Neuronal stem cell (in vitro differentiated cells): ENCODE measurements around the gene COA8.

ENCODE experiments used
- DNase-seq: peaks from one replicate; pipeline ENCODE4 v3.0.0-alpha.2; 2013; ENCODE audit warnings: low spot score
- H2AFZ ChIP-seq: one replicate; pipeline ENCODE4 v1.6.1; 2013; ENCODE audit warnings: mild to moderate bottlenecking, low read length, inconsistent platforms
- H2AK5ac ChIP-seq: 2 replicates; pipeline ENCODE4 v1.6.1; 2013; ENCODE audit warnings: low read depth, mild to moderate bottlenecking, inconsistent platforms, low read length, moderate library complexity, mixed read lengths
- H2BK120ac ChIP-seq: 2 replicates; pipeline ENCODE4 v1.6.1; 2013; ENCODE audit warnings: low read depth, mild to moderate bottlenecking, inconsistent platforms, low read length, moderate library complexity, mixed read lengths
- H2BK12ac ChIP-seq: one replicate; pipeline ENCODE4 v1.6.1; 2013; ENCODE audit warnings: low read length, inconsistent platforms
- H2BK15ac ChIP-seq: 2 replicates; pipeline ENCODE4 v1.6.1; 2013; ENCODE audit warnings: mild to moderate bottlenecking, low read length, inconsistent platforms, mixed read lengths
- H2BK5ac ChIP-seq: one replicate; pipeline ENCODE4 v1.6.1; 2013; ENCODE audit warnings: inconsistent platforms, mild to moderate bottlenecking, low read length, moderate library complexity
- H3K14ac ChIP-seq: one replicate; pipeline ENCODE4 v1.6.1; 2013; ENCODE audit warnings: low read length, inconsistent platforms
- H3K18ac ChIP-seq: 2 replicates; pipeline ENCODE4 v1.6.1; 2013; ENCODE audit warnings: low read length, inconsistent platforms
- H3K23ac ChIP-seq: 2 replicates; pipeline ENCODE4 v1.6.1; 2013; ENCODE audit warnings: low read depth, mild to moderate bottlenecking, mixed read lengths, low read length, inconsistent platforms; ENCODE audit not compliant: poor library complexity
- H3K27ac ChIP-seq: replicated peaks from 3 replicates; pipeline ENCODE4 v1.5.1; 2013; ENCODE audit warnings: low read length, inconsistent platforms
- H3K27me3 ChIP-seq, 3 experiments: 2 replicates each; pipeline ENCODE4 v1.6.1; 2013; ENCODE audit warnings: low read length in 3 of 3, mild to moderate bottlenecking in 2 of 3, inconsistent platforms in 1 of 3, low read depth in 1 of 3, mixed read lengths in 1 of 3, moderate library complexity in 1 of 3; ENCODE audit not compliant: control insufficient read depth in 3 of 3, insufficient read depth in 3 of 3
- H3K36me3 ChIP-seq, 2 donors: replicated peaks in 1 of 2; 2 replicates each; pipeline ENCODE4 v1.6.1; 2013; ENCODE audit warnings: low read length in 2 of 2; ENCODE audit not compliant: control insufficient read depth in 2 of 2, insufficient read depth in 2 of 2
- H3K4ac ChIP-seq: 2 replicates; pipeline ENCODE4 v1.6.1; 2013; ENCODE audit warnings: inconsistent platforms, mild to moderate bottlenecking, low read length, moderate library complexity
- H3K4me1 ChIP-seq, 2 donors: 1 replicate in 1 of 2; 2 replicates in 1 of 2; pipeline ENCODE4 v1.6.1; 2013; ENCODE audit warnings: low read length in 2 of 2, low read depth in 1 of 2; ENCODE audit not compliant: control insufficient read depth in 2 of 2, insufficient read depth in 1 of 2
- H3K4me2 ChIP-seq: one replicate; pipeline ENCODE4 v1.6.1; 2013; ENCODE audit warnings: mild to moderate bottlenecking, low read length, inconsistent platforms; ENCODE audit not compliant: insufficient read depth, poor library complexity, severe bottlenecking
- H3K4me3 ChIP-seq, 2 donors: 2 replicates each; pipeline ENCODE4 v1.5.1; 2013; ENCODE audit warnings: low read length in 2 of 2, mild to moderate bottlenecking in 2 of 2, inconsistent platforms in 1 of 2, moderate library complexity in 1 of 2
- H3K79me1 ChIP-seq: one replicate; pipeline ENCODE4 v1.6.1; 2013; ENCODE audit warnings: low read depth, mild to moderate bottlenecking, inconsistent platforms, low read length, moderate library complexity
- H3K9ac ChIP-seq: one replicate; pipeline ENCODE4 v1.6.1; 2013; ENCODE audit warnings: mild to moderate bottlenecking, low read depth, low read length, inconsistent platforms; ENCODE audit not compliant: poor library complexity
- H3K9me3 ChIP-seq, 2 donors: replicated peaks in 1 of 2; 2 replicates each; pipeline versions ENCODE3 to v1.6.1; 2013; ENCODE audit warnings: low read length in 2 of 2, mild to moderate bottlenecking in 2 of 2, inconsistent platforms in 1 of 2, low read depth in 1 of 2, mixed read lengths in 1 of 2, moderate library complexity in 1 of 2; ENCODE audit not compliant: control insufficient read depth in 2 of 2, insufficient read depth in 1 of 2
- H4K8ac ChIP-seq: one replicate; pipeline ENCODE4 v1.6.1; 2013; ENCODE audit warnings: low read depth, mild to moderate bottlenecking, inconsistent platforms, low read length, moderate library complexity
- H4K91ac ChIP-seq: one replicate; pipeline ENCODE4 v1.6.1; 2013; ENCODE audit warnings: low read length, low read depth, mild to moderate bottlenecking, inconsistent platforms; ENCODE audit not compliant: poor library complexity
- WGBS, 2 donors: extraction: QIAGEN DNeasy Blood & Tissue Kit; methylation state at CpG; one replicate each; pipeline ENCODE4 v1.1.7; 2013; ENCODE audit warnings: missing lambda C conversion rate in 2 of 2, mixed read lengths in 1 of 2; ENCODE audit not compliant: insufficient read length in 2 of 2, insufficient replicate concordance in 1 of 2; ENCODE audit errors: extremely low coverage in 2 of 2; 5-methylcytosine and 5-hydroxymethylcytosine counted together

COA8 gene

GRCh38 chr14:103519043-103519836, 43.5 kb upstream of the COA8 start:
- Histone ChIP-seq H2BK15ac (peak overlapping the region; percentile 94), H2AFZ (no peak overlapping the region), H3K23ac (peak overlapping the region; percentile 80), H3K27me3 (peaks cover 0 to 14% (median 2%) of the 10 kb centered on the region in 3 experiments), H3K9ac (no peak overlapping the region), H2BK12ac (peak overlapping the region; percentile 16), H4K91ac (no peak overlapping the region), H3K4me3 (peak overlapping the region in 1 of 2 donors; percentile 14), H3K4ac (peak overlapping the region; percentile 66), H3K27ac (no peak overlapping the region), H3K9me3 (no peaks in the 10 kb centered on the region), H3K4me2 (no peak overlapping the region), H3K36me3 (peaks cover 13 to 27% of the 10 kb centered on the region in 2 donors), H2BK120ac (no peak overlapping the region), H3K18ac (peak overlapping the region; percentile 59), H3K79me1 (peaks cover 13% of the 10 kb centered on the region), H4K8ac (peak overlapping the region; percentile 95), H3K14ac (no peak overlapping the region), H2BK5ac (peak overlapping the region; percentile 75), H2AK5ac (peak overlapping the region; percentile 98), H3K4me1 (peaks cover 21 to 54% of the 10 kb centered on the region in 2 donors)
- no CpG with 5 or more reads among the region's 13 CpGs for WGBS, 2 donors
- DNase-seq, result no peak

GRCh38 chr14:103519837-103520212, 42.9 kb upstream of the COA8 start:
- peaks cover 0 to 18% (median 2%) of the 10 kb centered on the region in 3 experiments for H3K27me3 ChIP-seq
- no peak overlapping the region for H3K14ac ChIP-seq
- H3K18ac ChIP-seq, result no peak overlapping the region
- no peak for DNase-seq
- peak overlapping the region; percentile 75 for H2BK15ac ChIP-seq
- no peak overlapping the region for H2BK5ac ChIP-seq
- peaks cover 13 to 27% of the 10 kb centered on the region in 2 donors for H3K36me3 ChIP-seq
- no peak overlapping the region for H2BK12ac ChIP-seq
- no peak overlapping the region for H2AFZ ChIP-seq
- H3K9me3 ChIP-seq, result no peaks in the 10 kb centered on the region
- peak overlapping the region; percentile 31 to 100 for H3K4me3 ChIP-seq
- H4K8ac ChIP-seq, result no peak overlapping the region
- no peak overlapping the region for H4K91ac ChIP-seq
- H3K23ac ChIP-seq, result peak overlapping the region; percentile 32
- no peak overlapping the region for H3K4ac ChIP-seq
- no CpG with 5 or more reads among the region's 22 CpGs for WGBS, 2 donors
- no peak overlapping the region for H3K27ac ChIP-seq
- H2BK120ac ChIP-seq, result no peak overlapping the region
- peaks cover 22 to 59% of the 10 kb centered on the region in 2 donors for H3K4me1 ChIP-seq
- peaks cover 13% of the 10 kb centered on the region for H3K79me1 ChIP-seq
- no peak overlapping the region for H3K4me2 ChIP-seq
- H2AK5ac ChIP-seq, result peak overlapping the region; percentile 9
- no peak overlapping the region for H3K9ac ChIP-seq

- H2BK120ac ChIP-seq, result no peak overlapping the region
- WGBS, 2 donors, result no CpG with 5 or more reads among the region's 10 CpGs
- H3K79me1 ChIP-seq, result peaks cover 13% of the 10 kb centered on the region
- H3K36me3 ChIP-seq, result peaks cover 13 to 27% of the 10 kb centered on the region in 2 donors
- no peak overlapping the region for H2BK12ac ChIP-seq
- peaks cover 0 to 18% (median 2%) of the 10 kb centered on the region in 3 experiments for H3K27me3 ChIP-seq
- no peak overlapping the region for H4K8ac ChIP-seq
- H2AK5ac ChIP-seq, result peak overlapping the region; percentile 27
- H3K9me3 ChIP-seq, result no peaks in the 10 kb centered on the region
- no peak overlapping the region for H3K27ac ChIP-seq
- no peak for DNase-seq
- no peak overlapping the region for H4K91ac ChIP-seq
- H3K14ac ChIP-seq, result no peak overlapping the region
- peak overlapping the region; percentile 91 for H3K23ac ChIP-seq
- H3K4me3 ChIP-seq, result peak overlapping the region; percentile 31 to 100
- no peak overlapping the region for H3K4me2 ChIP-seq
- peak overlapping the region; percentile 23 for H3K4ac ChIP-seq
- no peak overlapping the region for H2BK5ac ChIP-seq
- H2AFZ ChIP-seq, result no peak overlapping the region
- H3K4me1 ChIP-seq, result peaks cover 22 to 59% of the 10 kb centered on the region in 2 donors
- H3K9ac ChIP-seq, result no peak overlapping the region
- peak overlapping the region; percentile 75 for H2BK15ac ChIP-seq
- peak overlapping the region; percentile 91 for H3K18ac ChIP-seq
Observed at GRCh38 chr14:103520269-103520656, 42.5 kb upstream of the COA8 start.

- peak; percentile 80 for DNase-seq
- Histone ChIP-seq H2AFZ (no peak overlapping the region), H3K23ac (peak overlapping the region; percentile 91), H3K4me3 (peak overlapping the region; percentile 98 to 100), H3K14ac (peak overlapping the region; percentile 38), H3K79me1 (peaks cover 13% of the 10 kb centered on the region), H3K18ac (peak overlapping the region; percentile 91), H3K4me1 (peaks cover 22 to 62% of the 10 kb centered on the region in 2 donors), H2AK5ac (peak overlapping the region; percentile 96), H2BK120ac (no peak overlapping the region), H3K4ac (peak overlapping the region; percentile 23), H4K8ac (peak overlapping the region; percentile 17), H3K9ac (peak overlapping the region; percentile 95), H2BK15ac (peak overlapping the region; percentile 75), H3K36me3 (peaks cover 13 to 27% of the 10 kb centered on the region in 2 donors), H4K91ac (no peak overlapping the region), H3K4me2 (peak overlapping the region; percentile 75), H3K27me3 (peaks cover 0 to 18% (median 2%) of the 10 kb centered on the region in 3 experiments), H3K27ac (no peak overlapping the region), H2BK5ac (peak overlapping the region; percentile 87), H2BK12ac (peak overlapping the region; percentile 58), H3K9me3 (no peaks in the 10 kb centered on the region)
- no CpG with 5 or more reads among the region's 66 CpGs for WGBS, 2 donors
Observed at GRCh38 chr14:103520657-103521437, 41.9 kb upstream of the COA8 start.
